ENCODE results near the gene CD320.
"Not testable (repeated sequence)": the region's sequence is repeated elsewhere in the genome, so short reads cannot be mapped to it uniquely, and the experiment has no call there.

Gene CD320

DNA sequence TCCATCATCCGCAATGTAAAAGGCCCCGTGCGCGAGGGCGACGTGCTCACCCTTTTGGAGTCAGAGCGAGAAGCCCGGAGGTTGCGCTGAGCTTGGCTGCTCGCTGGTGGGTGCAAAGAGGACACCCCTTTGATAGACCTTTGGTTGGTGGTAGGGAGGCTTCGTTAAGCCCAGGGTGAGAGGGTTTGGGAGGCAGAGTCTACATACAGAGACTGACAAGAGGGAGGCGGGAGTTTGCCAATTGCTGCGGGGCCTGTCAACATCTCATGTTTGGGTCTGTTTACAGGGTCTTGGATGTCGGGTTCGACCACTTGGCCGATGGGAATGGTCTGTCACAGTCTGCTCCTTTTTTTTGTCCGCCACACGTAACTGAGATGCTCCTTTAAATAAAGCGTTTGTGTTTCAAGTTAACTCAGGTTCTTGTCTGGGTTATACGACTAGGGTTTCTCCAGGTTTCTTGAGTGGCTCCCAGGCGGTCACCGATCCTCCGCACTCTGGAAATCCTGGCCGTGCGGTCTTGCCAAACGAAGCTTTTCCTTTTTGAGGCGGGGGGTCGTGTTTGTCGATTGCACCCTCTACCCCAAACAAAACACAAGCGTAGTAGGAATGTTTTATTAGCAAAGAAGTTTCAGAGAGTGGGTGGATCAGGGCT, 14.0 kb upstream of the CD320 start:
- no peak for TF ChIP-seq CTCF (IDR thresholded peaks at IDR 0.05; ENCODE audit: low read depth, low read length, missing control alignments)
- in situ Hi-C loops (cut with HindIII; ENCODE audit: low sequenced_read_pairs): no loop called here

GRCh38 chr19:8321067-8321985, 13.2 kb upstream of the CD320 start, which contains the start of the genes NDUFA7 and RPS28:
Gene NDUFA7 (minus strand): TSS chr19:8321375. CDS start chr19:8321358, 17 bp downstream.
Gene RPS28 (plus strand): TSS chr19:8321496. CDS start chr19:8321531, 35 bp downstream.
- peak within 1 kb of the TSS; percentile 100 for H3K4me3 ChIP-seq (ENCODE audit: low read depth, low read length)
- in situ Hi-C loops (cut with HindIII; ENCODE audit: low sequenced_read_pairs): no loop called here
- peak; percentile 15 for TF ChIP-seq CTCF (IDR thresholded peaks at IDR 0.05; ENCODE audit: low read depth, low read length, missing control alignments)
- peak; percentile 90 for DNase-seq (ENCODE audit: low read depth)

More for the DNA sequence above, 14.0 kb upstream of the CD320 start:
- DNase-seq (ENCODE audit: low read depth): no peak
- peak overlapping the region; percentile 100 for H3K4me3 ChIP-seq (ENCODE audit: low read depth, low read length)

DNA sequence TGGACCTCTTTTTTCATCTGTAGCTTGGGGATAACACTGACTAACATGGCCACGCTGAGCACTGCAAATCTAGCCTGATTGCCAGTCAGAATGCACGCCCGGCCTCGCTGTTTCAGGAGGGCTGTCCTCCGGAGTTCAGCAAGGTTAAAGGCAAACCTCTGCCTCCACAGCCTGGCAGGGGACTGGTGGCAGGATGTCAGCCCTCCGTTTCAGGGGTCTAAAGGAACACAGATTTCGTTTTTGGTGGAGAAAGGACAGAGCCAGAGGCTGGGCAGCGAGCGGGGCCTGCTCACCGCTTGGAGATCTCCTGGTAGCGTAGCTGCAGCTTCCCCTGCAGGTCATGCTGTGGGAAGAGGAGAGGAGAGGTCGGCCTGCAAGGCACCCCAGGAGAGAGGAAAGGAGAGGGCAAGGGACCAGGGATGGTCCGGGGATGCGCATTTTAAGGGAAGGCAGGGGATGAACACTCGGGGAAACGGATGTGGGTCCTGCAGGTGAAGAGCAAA, 12.5 kb upstream of the CD320 start:
- H3K4me3 ChIP-seq (ENCODE audit: low read depth, low read length): peak overlapping the region; percentile 100
- no peak for DNase-seq (ENCODE audit: low read depth)
- in situ Hi-C loops (cut with HindIII; ENCODE audit: low sequenced_read_pairs): no loop called here
- TF ChIP-seq CTCF (IDR thresholded peaks at IDR 0.05; ENCODE audit: low read depth, low read length, missing control alignments): no peak

DNA sequence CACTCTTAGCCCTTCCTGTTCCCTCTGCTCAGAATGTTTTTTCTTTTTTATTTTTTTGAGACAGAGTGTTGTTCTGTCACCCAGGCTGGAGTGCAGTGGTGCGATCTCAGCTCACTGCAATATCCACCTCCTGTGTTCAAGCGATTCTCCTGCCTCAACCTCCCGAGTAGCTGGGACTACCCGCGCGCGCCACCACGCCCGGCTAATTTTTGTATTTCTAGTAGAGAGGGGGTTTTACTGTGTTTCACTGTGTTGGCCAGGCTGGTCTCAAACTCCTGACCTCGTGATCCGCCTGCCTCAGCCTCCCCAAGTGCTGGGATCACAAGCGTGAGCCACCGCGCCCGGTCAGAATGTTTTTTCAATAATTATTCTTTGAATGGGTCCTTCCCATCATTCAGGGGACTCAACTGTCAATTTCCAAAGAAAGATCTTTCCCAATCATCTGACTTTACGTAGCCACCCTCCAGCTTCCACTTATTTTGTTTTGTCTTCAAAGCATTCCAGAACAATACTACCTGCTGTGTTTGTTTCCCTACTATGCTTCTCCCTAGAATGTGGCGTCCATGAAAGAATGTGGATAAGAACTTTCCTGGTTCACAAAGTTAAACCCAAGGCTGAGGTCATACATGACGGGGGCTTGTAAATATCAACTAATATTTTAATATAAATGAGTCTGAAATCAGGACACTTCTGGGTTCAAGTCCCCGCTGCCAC, 11.8 kb upstream of the CD320 start:
- in situ Hi-C loops (cut with HindIII; ENCODE audit: low sequenced_read_pairs): no loop called here
- no peak for DNase-seq (ENCODE audit: low read depth)
- TF ChIP-seq CTCF (IDR thresholded peaks at IDR 0.05; ENCODE audit: low read depth, low read length, missing control alignments): no peak
- peak overlapping the region; percentile 100 for H3K4me3 ChIP-seq (ENCODE audit: low read depth, low read length)

- H3K4me3 ChIP-seq (ENCODE audit: low read depth, low read length); DNase-seq (ENCODE audit: low read depth); in situ Hi-C loops (cut with HindIII; ENCODE audit: low sequenced_read_pairs): not testable (repeated sequence)
Measured at GRCh38 chr19:8318835-8319234, 10.7 kb upstream of the CD320 start.

DNA sequence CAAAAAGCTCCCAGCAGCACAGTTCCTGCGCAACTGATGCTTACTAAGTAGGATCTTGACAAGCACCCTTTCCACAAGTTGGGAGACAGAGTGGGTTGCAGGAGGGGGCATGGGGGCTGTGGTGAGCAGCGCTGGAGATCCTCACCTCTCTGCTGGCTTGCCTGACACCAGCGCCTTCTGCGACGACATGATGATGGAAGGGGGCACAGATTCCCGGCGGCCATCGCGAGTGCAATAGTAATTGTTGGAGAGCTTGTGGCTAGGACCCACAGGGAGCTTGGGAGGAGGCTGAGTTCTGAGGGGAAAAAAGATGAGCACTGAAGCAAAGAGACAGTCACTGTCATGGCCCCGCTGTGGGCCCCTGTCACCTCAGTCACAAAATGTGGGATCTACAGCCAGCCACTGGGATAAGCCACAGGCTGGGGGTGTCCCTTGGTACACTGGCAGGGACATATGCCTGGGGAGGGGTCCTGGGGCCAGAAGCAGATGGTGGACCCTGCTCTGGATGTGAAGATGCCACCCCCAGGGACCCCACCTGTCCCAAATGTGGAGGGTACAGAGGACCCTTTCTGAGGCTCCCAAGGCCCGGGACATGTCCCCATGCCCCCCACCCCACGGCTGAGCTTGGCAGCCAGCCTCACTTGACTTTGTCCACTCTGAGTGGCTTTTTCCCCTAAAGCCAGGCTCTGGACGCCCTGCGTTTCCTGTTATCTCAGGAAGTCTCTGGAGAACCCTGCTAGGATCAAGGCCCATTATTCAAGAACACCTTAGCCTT, 8.4 kb upstream of the CD320 start:
- no peak overlapping the region for H3K4me3 ChIP-seq (ENCODE audit: low read depth, low read length)
- no peak for DNase-seq (ENCODE audit: low read depth)
- TF ChIP-seq CTCF (IDR thresholded peaks at IDR 0.05; ENCODE audit: low read depth, low read length, missing control alignments): no peak
- in situ Hi-C loops (cut with HindIII; ENCODE audit: low sequenced_read_pairs): no loop called here

DNA sequence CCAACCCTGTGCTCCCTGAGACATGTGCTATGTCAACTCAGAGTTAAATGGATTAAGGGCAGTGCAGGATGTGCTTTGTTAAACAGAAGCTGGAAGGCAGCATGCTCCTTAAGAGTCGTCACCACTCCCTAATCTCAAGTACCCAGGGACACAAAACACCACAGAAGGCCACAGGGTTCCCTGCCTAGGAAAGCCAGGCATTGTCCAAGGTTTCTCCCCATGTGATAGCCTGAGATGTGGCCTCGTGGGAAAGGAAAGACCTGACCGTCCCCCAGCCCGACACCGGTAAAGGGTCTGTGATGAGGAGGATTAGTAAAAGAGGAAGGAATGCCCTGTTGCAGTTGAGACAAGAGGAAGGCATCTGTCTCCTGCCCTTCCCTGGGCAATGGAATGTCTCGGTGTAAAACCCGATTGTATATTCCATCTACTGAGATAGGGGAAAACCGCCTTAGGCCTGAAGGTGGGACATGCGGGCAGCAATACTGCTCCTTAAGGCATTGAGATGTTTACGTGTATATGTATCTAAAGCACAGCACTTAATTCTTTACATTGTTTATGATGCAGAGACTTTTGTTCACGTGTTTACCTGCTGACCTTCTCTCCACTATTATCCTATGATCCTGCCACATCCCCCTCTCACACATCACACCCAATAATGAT, 7.0 kb upstream of the CD320 start:
- H3K4me3 ChIP-seq (ENCODE audit: low read depth, low read length); DNase-seq (ENCODE audit: low read depth); in situ Hi-C loops (cut with HindIII; ENCODE audit: low sequenced_read_pairs): not testable (repeated sequence)

Data from astrocyte of the cerebellum (primary cell).